Erythroblast (primary cell): ENCODE data around the gene ITGA2B.
"Not testable (repeated sequence)": the region's sequence is repeated elsewhere in the genome, so short reads cannot be mapped to it uniquely, and the experiment has no call there.

Experiments
- DNase-seq, 2 experiments: peaks; one replicate each; lab custom pipeline; 2025; lab: John Stamatoyannopoulos, UW
- GATA1 ChIP-seq: IDR thresholded peaks from 2 replicates; pipeline ENCODE4 v1.6.1; 2011; ENCODE audit warnings: low read depth, mild to moderate bottlenecking, control low read depth, low read length, moderate library complexity
- POLR2A ChIP-seq: IDR thresholded peaks from 2 replicates; pipeline ENCODE4 v1.6.1; 2011; ENCODE audit warnings: mild to moderate bottlenecking, low read length

ITGA2B gene

DNA sequence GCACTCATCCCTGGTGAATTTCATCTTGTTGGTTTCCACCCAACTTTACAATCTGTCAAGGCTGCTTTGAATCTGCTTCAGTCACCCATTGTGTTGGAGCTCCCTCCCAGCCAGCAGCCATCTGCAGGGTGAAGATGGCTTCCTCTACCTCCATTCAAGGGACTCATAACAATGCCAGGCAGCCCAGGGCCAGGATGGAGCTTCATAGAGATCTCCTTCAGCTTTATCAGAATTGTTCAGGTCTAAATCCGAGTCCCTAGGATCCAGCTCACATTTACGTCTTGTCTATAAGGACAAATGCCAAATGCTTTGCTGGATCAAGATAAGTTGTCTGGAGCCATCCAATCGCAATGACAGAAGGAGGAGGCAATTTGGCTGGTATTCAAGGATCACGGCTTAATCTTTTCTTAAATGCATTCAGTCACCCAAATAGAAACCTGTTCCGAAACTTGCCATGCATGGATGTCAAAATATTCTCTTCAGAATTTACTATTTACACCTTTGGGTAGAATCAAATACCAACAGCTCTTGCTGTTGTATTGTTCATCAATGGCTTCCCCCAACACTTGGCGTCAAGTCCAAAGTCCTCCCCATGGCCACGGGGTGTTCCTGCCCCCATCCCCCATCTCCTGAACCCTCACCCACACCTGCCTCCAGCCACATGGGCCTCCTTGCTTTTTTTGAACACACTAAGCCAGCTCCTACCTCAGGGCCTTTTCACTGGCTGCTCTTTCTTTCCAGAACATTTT is 22.0 kb downstream of the ITGA2B start:
- TF ChIP-seq POLR2A (no peak), GATA1 (no peak)
- peak in 1 of 2 experiments; percentile 39 for DNase-seq

DNA sequence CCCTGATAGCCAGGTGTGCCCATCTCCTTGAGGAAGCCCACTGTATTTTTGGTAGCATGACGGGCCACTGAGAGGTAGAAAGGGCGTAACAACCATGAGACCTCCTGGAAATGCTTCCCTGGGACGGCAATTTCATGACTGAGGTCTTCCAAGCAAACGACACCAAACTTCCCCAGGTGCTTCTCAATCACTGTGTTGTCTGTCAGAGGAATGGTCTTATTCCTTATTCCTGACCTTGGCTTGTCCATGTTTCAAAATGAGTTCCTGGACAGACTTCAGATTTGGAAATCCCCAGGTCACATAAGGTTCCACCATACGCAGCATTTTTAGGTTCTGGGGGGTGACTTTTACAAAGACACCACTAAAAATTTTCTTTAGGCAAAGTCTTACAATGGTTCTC is 24.4 kb downstream of the ITGA2B start:
- DNase-seq = not testable (repeated sequence)

DNA sequence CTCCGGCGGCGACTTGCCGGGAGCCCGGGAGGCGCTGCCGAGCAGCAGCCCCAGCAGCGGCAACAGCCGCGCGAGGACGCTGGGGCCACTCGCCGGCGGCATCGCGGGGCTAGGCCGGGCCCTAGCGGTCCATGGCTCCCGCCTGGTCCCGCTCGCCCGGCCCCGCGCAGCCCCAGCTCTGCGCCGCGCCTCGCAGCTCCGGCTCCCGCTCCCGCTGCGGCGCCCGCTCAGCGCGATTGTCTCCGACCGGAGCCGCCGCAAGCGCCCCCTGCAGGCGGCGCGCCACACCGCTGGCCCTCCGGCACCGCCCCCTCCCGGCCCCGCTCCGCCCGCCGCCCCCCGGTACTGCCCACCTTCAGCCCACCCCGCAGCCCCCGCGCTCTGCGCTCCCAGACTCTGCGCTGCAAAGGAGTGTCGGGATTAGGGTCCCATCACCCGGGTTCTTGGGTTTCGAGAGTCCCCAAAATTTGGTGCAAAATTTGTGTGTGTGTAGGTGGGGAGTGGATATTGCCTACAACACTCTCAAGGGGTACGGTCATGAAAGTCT is 25.8 kb downstream of the ITGA2B start, which contains the start of gene FAM171A2:
FAM171A2 (minus strand) TSS at position 241 of the 547 bp plus-strand sequence; CDS start at position 102, 139 bp downstream.
- no peak for TF ChIP-seq POLR2A
- DNase-seq = peak; percentile 73 to 82

DNA sequence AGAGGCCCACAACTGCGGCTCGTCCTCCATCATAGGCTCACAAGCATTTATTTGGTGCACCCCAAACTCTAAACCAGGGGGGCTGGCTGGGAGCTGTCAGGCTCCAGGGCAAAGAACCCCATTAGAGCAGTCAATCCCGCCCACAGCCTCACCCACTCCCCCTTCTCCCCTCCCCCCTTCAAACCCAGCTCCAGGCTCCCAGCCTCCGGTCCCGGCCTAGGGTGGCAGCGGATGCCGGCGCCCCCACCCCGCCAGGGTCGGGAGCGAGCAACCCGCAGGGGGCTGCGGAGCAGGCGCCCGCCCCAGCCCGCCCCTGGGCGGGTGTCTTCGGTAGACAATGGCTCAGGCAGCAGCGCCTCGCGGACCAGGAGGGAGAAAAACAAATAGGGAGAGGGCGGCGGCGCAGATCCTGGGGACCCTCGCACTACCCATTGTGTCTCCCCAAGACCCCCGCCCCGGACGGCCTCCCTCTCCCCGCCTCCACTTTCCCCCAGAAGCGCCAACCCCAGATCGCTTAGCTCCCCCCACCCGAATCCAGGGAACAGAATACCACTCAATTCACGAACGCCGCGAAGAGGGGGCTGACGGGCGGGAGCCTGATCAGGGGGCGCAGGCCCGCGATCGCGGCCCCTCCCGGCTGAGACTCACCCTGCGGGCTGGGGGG is 26.4 kb downstream of the ITGA2B start:
- peak; percentile 33 to 53 for DNase-seq
- TF ChIP-seq POLR2A (no peak), GATA1 (no peak)

DNA sequence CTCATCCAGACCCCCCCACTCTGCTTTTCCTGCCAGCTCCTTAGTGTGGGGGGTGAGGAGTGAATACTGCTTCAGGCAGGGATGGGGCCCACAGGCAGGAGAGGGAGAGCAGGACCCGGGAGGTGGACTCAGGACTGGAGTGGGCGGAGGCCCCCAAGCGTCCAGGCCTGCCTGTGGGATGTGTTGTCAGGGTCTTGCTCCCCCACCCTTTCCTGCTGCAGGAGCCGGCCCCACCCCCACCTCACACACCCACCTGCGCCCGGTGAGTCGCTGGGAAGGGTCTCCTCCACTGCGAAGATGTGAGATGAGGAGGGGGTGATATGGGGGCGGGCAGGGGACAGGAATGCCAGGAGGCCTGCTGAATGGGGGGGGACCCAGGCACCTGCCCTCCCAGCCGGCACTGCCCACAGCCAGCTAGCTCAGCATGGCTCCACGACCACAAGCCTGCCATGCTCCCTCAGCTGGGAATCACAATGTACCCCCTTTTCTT is 26.9 kb downstream of the ITGA2B start:
- TF ChIP-seq POLR2A (no peak), GATA1 (no peak)
- DNase-seq = no peak

DNA sequence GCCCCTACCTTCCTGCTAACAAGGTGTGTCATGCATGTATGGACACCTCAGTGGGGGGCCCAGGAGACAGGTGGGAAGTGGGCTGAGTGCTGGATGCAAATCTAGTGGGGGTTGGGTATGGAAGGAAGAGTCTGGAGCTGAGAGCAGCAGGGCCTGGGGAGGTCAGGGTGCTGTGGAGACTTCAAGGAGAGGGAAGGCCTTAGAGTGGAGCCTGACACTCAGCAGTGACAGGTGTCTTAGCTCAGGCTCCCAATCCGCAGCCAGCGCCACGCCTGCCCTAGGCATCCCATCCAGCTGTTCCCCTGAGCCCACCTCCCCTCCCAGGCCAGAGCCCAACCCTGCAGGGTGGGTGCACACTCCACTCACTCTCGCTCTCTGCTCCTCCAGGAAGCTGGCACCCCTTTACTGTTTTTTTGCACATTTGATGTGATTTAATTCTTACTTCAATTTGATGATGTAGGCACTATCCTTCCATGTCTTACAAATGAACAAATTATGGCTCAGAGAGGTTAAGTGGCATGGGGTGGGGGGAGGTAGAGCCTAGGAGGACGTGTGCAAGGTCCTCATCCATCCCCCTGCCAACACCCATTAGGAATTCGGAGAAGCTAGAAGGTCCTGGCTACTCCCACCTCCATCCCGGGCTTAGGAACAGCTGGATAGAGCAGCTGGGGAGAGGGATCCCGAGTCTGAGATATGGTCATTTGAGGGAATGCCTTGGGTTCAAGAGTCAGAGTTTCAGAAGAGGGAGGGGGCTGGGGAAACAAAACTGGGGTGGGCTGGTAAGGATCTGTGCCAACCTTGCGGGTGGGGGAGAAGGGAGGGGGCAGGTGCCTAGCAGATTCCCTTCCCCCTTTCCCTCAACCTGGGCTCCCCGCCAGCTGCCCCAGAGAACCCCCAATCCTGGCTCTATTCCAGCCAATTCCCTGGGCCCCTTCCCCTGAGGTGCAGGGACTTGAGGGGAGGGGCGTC is 27.9 kb downstream of the ITGA2B start:
- DNase-seq = no peak
- TF ChIP-seq POLR2A = no peak
- TF ChIP-seq GATA1 = no peak

DNA sequence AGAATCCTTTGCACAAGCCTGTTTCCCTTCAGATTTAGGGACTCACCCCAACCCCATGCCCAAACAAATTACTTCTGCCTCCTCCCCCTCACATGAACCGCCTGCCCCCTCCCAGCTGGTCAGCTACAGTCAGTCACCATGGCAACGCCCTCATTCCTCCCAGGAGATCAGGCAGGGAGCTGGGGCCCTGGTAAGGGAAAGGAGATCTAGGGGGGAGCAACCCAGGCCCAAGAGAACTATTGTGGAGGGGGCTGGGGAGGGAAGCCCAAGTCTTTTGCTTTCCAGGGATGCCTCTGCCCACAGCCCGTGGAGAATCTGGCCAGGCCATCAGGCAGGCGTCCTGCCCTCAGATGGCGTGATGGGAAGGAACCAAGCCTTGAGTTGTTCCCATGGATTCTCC is 28.6 kb downstream of the ITGA2B start:
- no peak for TF ChIP-seq POLR2A
- TF ChIP-seq GATA1 = no peak
- DNase-seq = no peak

DNA sequence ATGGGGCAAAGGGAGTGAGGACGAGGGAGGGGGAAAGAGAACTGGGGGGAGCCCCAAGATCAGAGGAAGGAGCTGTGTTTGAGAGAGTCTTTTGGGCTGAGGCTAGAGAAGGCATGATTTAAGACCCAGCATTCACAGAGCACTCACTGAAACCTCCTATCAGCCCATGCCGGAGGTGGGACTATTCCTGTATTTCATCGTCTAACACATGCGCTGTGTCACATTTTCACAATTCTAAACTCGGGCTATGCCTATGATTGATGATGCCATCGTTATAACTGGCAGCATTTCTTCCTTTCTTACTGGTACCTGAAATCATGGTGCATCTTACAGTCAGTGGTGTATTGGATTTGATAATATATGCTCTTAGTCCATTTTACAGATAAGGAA is 29.3 kb downstream of the ITGA2B start:
- TF ChIP-seq GATA1 (no peak), POLR2A (no peak)
- DNase-seq = no peak

DNA sequence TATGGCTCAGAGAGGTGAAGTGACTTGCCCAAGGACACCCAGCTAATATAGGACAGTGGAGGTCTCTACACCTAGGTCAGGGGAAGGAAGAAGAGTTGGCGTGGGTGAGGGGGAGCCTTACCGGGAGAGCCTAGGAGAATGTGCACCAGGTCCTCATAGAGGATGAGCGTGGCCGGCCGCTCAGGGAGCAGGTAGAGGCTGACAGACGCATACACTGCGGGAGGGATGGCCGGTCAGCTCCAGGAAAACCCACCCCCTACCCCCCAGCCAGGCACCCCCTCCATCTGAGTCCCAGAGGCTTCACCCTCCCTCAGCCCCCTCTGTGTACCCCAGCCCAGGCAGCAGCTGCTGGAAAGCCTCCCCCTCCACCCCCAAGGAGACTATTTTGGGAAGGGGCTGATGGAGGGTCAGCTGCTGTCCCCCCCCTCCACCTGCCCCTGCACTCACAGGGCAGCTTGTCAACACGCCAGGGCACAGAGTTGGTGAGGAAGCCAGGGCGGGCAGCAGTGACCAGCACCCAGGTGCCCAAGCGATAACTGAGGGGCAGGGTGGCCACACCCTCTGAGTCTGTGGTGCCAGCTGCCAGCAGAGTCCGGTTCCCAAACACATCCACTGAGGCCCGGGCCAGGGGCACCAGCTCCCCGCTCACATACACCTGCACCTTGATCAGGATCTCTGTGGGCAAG is 29.8 kb downstream of the ITGA2B start:
- TF ChIP-seq POLR2A (no peak), GATA1 (no peak)
- no peak for DNase-seq

DNA sequence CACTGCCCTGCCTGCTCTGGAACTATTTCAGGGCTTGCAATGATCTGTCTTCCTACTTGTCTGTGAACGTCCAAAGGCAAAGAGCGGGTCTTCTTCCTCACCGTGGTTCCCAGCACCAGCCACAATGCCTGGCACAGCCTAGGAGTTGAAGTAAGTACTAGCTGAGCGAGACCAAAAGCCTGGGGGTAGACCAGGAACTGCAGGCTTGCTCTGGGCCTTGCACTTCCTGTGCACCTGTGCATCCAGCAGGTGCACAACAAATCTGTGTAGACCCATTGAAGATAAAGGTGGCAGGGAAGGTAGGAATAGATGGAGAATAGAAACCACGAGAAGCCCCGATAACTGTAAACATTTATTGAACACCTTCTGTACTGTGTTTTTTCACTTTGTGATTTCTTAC is 30.4 kb downstream of the ITGA2B start:
- no peak for DNase-seq
- no peak for TF ChIP-seq GATA1
- TF ChIP-seq POLR2A = no peak

DNA sequence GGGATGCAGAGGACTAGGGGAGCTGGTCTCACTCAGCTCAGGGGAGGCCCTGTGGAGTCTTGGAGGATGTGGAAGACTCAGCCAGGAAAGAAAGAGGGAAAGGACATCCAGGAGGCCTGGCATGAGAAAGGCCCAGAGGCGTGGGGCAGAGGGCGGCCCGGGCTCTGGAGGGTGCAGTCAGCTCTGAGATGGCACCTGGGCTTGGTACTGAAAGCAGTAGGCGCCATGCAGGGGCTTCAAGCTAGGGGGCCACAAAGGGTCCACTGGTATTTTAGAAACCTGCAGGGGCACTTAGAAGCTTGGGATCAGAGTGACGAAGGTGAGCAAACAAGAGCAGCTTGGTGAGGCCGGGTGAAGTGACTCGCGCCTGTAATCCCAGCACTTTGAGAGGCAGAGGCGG is 31.4 kb downstream of the ITGA2B start:
- no peak for TF ChIP-seq POLR2A
- TF ChIP-seq GATA1 = no peak
- no peak for DNase-seq

DNA sequence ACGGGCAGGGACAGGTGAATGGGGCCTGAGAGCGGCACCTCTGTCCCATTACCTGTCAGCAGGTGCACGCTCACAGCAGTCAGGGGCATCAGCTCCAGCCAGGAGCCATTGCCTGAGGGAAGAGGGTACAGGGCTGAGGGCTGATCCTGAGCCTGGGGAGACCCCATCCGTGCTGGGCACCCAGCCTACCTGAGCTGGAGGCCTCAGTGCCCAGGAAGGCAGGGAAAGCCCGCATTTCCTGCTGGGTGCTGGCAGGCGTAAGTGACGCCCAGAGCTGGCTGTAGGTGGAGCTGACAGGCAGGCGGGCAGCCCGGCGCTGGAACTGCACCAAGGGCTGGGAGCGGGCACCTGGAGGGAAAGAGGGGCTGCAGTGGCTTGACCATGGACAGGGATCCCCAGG is 33.2 kb downstream of the ITGA2B start:
- TF ChIP-seq GATA1 (no peak), POLR2A (no peak)
- no peak for DNase-seq

DNA sequence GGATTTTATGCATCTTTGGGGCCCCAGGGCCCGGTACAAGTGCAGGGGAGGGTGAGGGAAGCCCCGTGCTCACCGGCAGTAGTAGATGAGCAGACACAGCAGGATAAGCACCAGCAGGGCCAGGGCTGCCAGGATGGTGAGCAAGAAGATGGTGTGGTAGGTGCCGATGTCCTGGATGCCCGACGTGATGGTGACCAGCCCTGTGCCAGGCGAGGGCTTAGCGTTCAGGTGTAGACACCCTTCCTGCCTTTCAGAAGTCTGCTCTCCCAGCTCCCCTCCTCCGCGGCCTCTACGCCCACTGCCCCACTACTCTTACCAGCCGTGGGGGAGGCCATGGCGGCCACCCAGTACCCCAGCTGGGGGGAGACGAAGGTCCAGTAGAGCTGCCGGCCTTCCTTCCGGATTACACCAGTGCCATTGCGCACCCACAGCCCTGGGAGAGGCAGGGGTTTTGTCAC is 33.8 kb downstream of the ITGA2B start:
- TF ChIP-seq GATA1 (no peak), POLR2A (no peak)

More for the DNA sequence above, 33.8 kb downstream of the ITGA2B start:
- no peak for DNase-seq
